Activated CD8-positive, alpha-beta T cell treated with anti-CD3 and anti-CD28 coated beads for 36 hours (primary cell): ENCODE data around the gene ADGRA1. TPM values are rescaled to one million over a fixed set of nuclear protein-coding genes. Genes with fewer than 3 reads are reported as not detected.
"Not testable (repeated sequence)": the region's sequence is repeated elsewhere in the genome, so short reads cannot be mapped to it uniquely, and the experiment has no call there.

Experiments
- ATAC-seq: fragments of 200-7000 bp; cut with Tn5 transposase; one replicate; pipeline ENCODE4 v1.10.0; 2021; ENCODE audit warnings: mild to moderate bottlenecking, moderate library complexity
- CTCF ChIA-PET: fragments of 350-600 bp; sonication (Branson Sonifier 250); formaldehyde crosslinking; loops from one replicate; lab custom pipeline; 2021; ENCODE audit warnings: antibody characterized with exemption; lab: Charles Lee
- POLR2A ChIA-PET: fragments of 350-600 bp; sonication (Branson Sonifier 250); formaldehyde crosslinking; loops from one replicate; lab custom pipeline; 2021; ENCODE audit warnings: antibody characterized with exemption; lab: Charles Lee
- DNase-seq: peaks from one replicate; pipeline ENCODE4 v3.0.0-alpha.2; 2020
- H3K27ac Mint-ChIP-seq: one replicate; pipeline ENCODE4 v1.8.0; 2021; ENCODE audit warnings: mild to moderate bottlenecking, mixed read lengths
- H3K27me3 Mint-ChIP-seq: one replicate; pipeline ENCODE4 v1.8.0; 2021; ENCODE audit warnings: mixed read lengths
- H3K36me3 Mint-ChIP-seq: one replicate; pipeline ENCODE4 v1.8.0; 2021; ENCODE audit warnings: low read depth, mixed read lengths
- H3K4me1 Mint-ChIP-seq: one replicate; pipeline ENCODE4 v1.8.0; 2021; ENCODE audit warnings: low read depth, mixed read lengths
- H3K4me3 Mint-ChIP-seq: one replicate; pipeline ENCODE4 v1.8.0; 2021; ENCODE audit warnings: mild to moderate bottlenecking, moderate library complexity, mixed read lengths
- H3K9me3 Mint-ChIP-seq: one replicate; pipeline ENCODE4 v1.8.0; 2021; ENCODE audit warnings: mixed read lengths
- intact Hi-C: fragments of 100-400 bp; cut with micrococcal nuclease; formaldehyde crosslinking; loops from one replicate; pipeline ENCODE4 v1.10.0; 2022
- total RNA-seq, 2 experiments: library from RNA; stranded (reverse); gene quantifications; one replicate each; pipeline ENCODE4 v1.2.3, GENCODE V29; 2021
- TF ChIP-seq, protein P1 (sequence below): fragments of 200-600 bp; IDR thresholded peaks from one replicate; pipeline ENCODE4 v1.8.0; 2022; ENCODE audit warnings: antibody characterized with exemption, mild to moderate bottlenecking

The ADGRA1 gene
- total RNA-seq, 2 experiments from 2014 or later = not detected

GRCh38 chr10:133049639-133050038 is 38.1 kb upstream of the ADGRA1 start:
- ChIA-PET POLR2A (no interaction called here), CTCF (no interaction called here)
- H3K27ac Mint-ChIP-seq = no peak overlapping the region
- no peaks in the 10 kb centered on the region for H3K36me3 Mint-ChIP-seq
- intact Hi-C loops = no loop called here
- no peaks in the 10 kb centered on the region for H3K4me1 Mint-ChIP-seq
- no peak overlapping the region for H3K4me3 Mint-ChIP-seq
- peaks cover 2% of the 10 kb centered on the region for H3K27me3 Mint-ChIP-seq
- ATAC-seq = no peak
- H3K9me3 Mint-ChIP-seq = no peaks in the 10 kb centered on the region
- TF ChIP-seq, protein P1, sequence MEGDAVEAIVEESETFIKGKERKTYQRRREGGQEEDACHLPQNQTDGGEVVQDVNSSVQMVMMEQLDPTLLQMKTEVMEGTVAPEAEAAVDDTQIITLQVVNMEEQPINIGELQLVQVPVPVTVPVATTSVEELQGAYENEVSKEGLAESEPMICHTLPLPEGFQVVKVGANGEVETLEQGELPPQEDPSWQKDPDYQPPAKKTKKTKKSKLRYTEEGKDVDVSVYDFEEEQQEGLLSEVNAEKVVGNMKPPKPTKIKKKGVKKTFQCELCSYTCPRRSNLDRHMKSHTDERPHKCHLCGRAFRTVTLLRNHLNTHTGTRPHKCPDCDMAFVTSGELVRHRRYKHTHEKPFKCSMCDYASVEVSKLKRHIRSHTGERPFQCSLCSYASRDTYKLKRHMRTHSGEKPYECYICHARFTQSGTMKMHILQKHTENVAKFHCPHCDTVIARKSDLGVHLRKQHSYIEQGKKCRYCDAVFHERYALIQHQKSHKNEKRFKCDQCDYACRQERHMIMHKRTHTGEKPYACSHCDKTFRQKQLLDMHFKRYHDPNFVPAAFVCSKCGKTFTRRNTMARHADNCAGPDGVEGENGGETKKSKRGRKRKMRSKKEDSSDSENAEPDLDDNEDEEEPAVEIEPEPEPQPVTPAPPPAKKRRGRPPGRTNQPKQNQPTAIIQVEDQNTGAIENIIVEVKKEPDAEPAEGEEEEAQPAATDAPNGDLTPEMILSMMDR = no peak
- no peak for DNase-seq

DNA sequence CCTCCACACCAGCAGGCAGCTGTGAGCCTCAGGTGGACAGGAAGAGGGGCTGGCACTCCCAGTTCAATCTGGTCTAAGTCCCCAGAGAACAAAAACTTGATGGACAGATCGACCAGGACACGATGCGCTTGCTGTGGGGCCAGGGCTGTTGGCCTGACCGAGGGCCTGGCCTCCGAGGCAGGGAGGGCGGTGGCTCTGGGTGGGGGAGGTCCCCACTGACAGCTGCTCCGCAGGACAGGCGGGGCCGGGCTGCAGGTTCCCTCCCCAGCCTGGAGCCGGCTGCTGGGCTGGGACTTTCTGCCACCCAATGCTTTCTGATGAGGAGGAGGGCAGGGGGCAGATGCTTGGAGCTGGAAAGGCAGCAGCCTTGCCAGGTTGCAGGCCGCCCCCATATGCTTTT is 37.4 kb upstream of the ADGRA1 start:
- ChIA-PET POLR2A (no interaction called here), CTCF (no interaction called here)
- intact Hi-C loops = no loop called here
- Mint-ChIP-seq H3K4me1 (no peaks in the 10 kb centered on the region), H3K27me3 (peaks cover 2% of the 10 kb centered on the region), H3K4me3 (no peak overlapping the region), H3K9me3 (no peaks in the 10 kb centered on the region), H3K36me3 (no peaks in the 10 kb centered on the region), H3K27ac (no peak overlapping the region)
- TF ChIP-seq, protein P1 = no peak
- no peak for DNase-seq
- ATAC-seq = no peak

DNA sequence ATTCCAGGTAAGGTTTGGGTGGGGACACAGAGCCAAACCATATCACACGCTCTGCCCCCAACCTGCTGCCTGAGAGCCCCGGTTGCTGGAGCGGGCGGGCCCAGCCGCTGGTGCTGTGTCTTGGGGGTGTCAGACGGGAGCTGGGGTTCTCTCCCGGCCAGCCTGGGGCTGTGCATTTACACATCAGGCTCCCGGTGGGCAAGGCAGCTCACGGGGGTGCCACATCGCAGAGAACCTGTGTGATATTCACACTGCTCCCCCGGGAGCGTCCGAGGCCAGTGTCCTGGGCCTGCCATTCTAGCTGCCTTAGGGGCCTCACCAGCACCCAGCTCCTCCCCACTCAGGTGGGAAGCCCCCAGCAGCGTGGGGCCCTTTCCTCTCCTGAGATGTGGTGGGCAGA is 35.6 kb upstream of the ADGRA1 start:
- ChIA-PET POLR2A (no interaction called here), CTCF (no interaction called here)
- intact Hi-C loops = no loop called here
- no peak overlapping the region for H3K27ac Mint-ChIP-seq
- peaks cover 2% of the 10 kb centered on the region for H3K27me3 Mint-ChIP-seq
- TF ChIP-seq, protein P1 = no peak
- no peaks in the 10 kb centered on the region for H3K4me1 Mint-ChIP-seq
- no peaks in the 10 kb centered on the region for H3K9me3 Mint-ChIP-seq
- no peak overlapping the region for H3K4me3 Mint-ChIP-seq
- H3K36me3 Mint-ChIP-seq = no peaks in the 10 kb centered on the region
- ATAC-seq (no peak), DNase-seq (no peak)

- CTCF ChIA-PET, H3K27me3 Mint-ChIP-seq, H3K4me1 Mint-ChIP-seq, ATAC-seq, intact Hi-C loops, H3K4me3 Mint-ChIP-seq, DNase-seq, H3K36me3 Mint-ChIP-seq, H3K27ac Mint-ChIP-seq, H3K9me3 Mint-ChIP-seq, POLR2A ChIA-PET: not testable (repeated sequence)
These were observed 34.1 kb upstream of the ADGRA1 start for GRCh38 chr10:133053527-133054133.

GRCh38 chr10:133055470-133055869 is 32.3 kb upstream of the ADGRA1 start:
- H3K9me3 Mint-ChIP-seq = no peaks in the 10 kb centered on the region
- no peaks in the 10 kb centered on the region for H3K36me3 Mint-ChIP-seq
- intact Hi-C loops = no loop called here
- ChIA-PET POLR2A (no interaction called here), CTCF (no interaction called here)
- H3K4me3 Mint-ChIP-seq = no peak overlapping the region
- ATAC-seq (no peak), DNase-seq (no peak)
- H3K27ac Mint-ChIP-seq = no peak overlapping the region
- peaks cover 3% of the 10 kb centered on the region for H3K27me3 Mint-ChIP-seq
- peaks cover 11% of the 10 kb centered on the region for H3K4me1 Mint-ChIP-seq
- TF ChIP-seq, protein P1 = no peak
